Activated B cell treated with CpG ODN at 0.5 μM for 24 hours (primary cell): ENCODE data around the gene MYL11. TPM values are rescaled to one million over a fixed set of nuclear protein-coding genes. Genes with fewer than 3 reads are reported as not detected.

Experiments
- ATAC-seq: fragments of 200-7000 bp; cut with Tn5 transposase; one replicate; pipeline ENCODE4 v1.10.0; 2021; ENCODE audit warnings: low read depth, mild to moderate bottlenecking, moderate library complexity
- CTCF ChIA-PET: fragments of 350-600 bp; sonication (Branson Sonifier 250); formaldehyde crosslinking; loops from one replicate; lab custom pipeline; 2021; ENCODE audit warnings: antibody characterized with exemption; lab: Charles Lee
- POLR2A ChIA-PET: fragments of 350-600 bp; sonication (Branson Sonifier 250); formaldehyde crosslinking; loops from one replicate; lab custom pipeline; 2021; ENCODE audit warnings: antibody characterized with exemption; lab: Charles Lee
- DNase-seq: peaks from one replicate; pipeline ENCODE4 v3.0.0; 2022
- H3K27ac Mint-ChIP-seq: one replicate; pipeline ENCODE4 v1.8.0; 2020; ENCODE audit warnings: mixed read lengths
- H3K27me3 Mint-ChIP-seq: one replicate; pipeline ENCODE4 v1.8.0; 2021; ENCODE audit warnings: mixed read lengths
- H3K36me3 Mint-ChIP-seq: one replicate; pipeline ENCODE4 v1.8.0; 2021; ENCODE audit warnings: low read depth, mixed read lengths
- H3K4me1 Mint-ChIP-seq: one replicate; pipeline ENCODE4 v1.8.0; 2021; ENCODE audit warnings: mixed read lengths
- H3K4me3 Mint-ChIP-seq: one replicate; pipeline ENCODE4 v1.8.0; 2020; ENCODE audit warnings: mild to moderate bottlenecking, mixed read lengths
- H3K9me3 Mint-ChIP-seq: one replicate; pipeline ENCODE4 v1.8.0; 2020; ENCODE audit warnings: mixed read lengths
- CTCF ChIP-seq: fragments of 200-600 bp; IDR thresholded peaks from one replicate; pipeline ENCODE4 v1.8.0; 2022; ENCODE audit warnings: antibody characterized with exemption, mild to moderate bottlenecking
- intact Hi-C: fragments of 100-400 bp; cut with micrococcal nuclease; formaldehyde crosslinking; loops from one replicate; pipeline ENCODE4 v1.15.1; 2024
- total RNA-seq: library from RNA; stranded (reverse); gene quantifications from 2 replicates; pipeline ENCODE4 v1.2.3, GENCODE V29; 2022

The MYL11 gene
- total RNA-seq, 1 donor from 2014 or later: not detected

- peaks cover 26% of the 10 kb centered on the region for H3K4me1 Mint-ChIP-seq
- ChIA-PET CTCF (no interaction called here), POLR2A (interaction anchor here (0.8 to 1.8 kb wide), 6 partner anchors 16 to 212 kb away, joined by 3 to 5 read pairs (median 4); partner anchors contain the start of genes DCTPP1 and SEPTIN1)
- ATAC-seq (no peak), DNase-seq (no peak)
- no peak overlapping the region for H3K27ac Mint-ChIP-seq
- intact Hi-C loops: loop anchor here (2.0 to 10.0 kb wide), 2 partner anchors 15 to 337 kb away; partner anchors contain the start of gene ALDOA
- peaks cover 4% of the 10 kb centered on the region for H3K27me3 Mint-ChIP-seq
- H3K36me3 Mint-ChIP-seq: peaks cover 19% of the 10 kb centered on the region
- H3K9me3 Mint-ChIP-seq: no peaks in the 10 kb centered on the region
- H3K4me3 Mint-ChIP-seq: peak overlapping the region; percentile 45
- TF ChIP-seq CTCF: no peak
These were observed 27.3 kb downstream of the MYL11 start for GRCh38 chr16:30401768-30402425.

GRCh38 chr16:30406795-30407101 lies 32.1 kb downstream of the MYL11 start:
- no peaks in the 10 kb centered on the region for H3K9me3 Mint-ChIP-seq
- ChIA-PET POLR2A (interaction anchor here (0.5 to 3.7 kb wide), 25 partner anchors 8 to 342 kb away, joined by 3 to 37 read pairs (median 6); partner anchors contain the start of genes ALDOA, CD2BP2, DCTPP1 and FBRS), CTCF (interaction anchor here (0.7 to 2.4 kb wide), 5 partner anchors 10 to 192 kb away, joined by 3 to 7 read pairs (median 5); partner anchors contain the start of genes DCTPP1 and ZNF48)
- DNase-seq (no peak), ATAC-seq (peak; percentile 8)
- H3K27ac Mint-ChIP-seq: peak overlapping the region; percentile 90
- H3K27me3 Mint-ChIP-seq: peaks cover under 1% of the 10 kb centered on the region
- intact Hi-C loops: loop anchor here (1.0 to 10.0 kb wide), 9 partner anchors 11 to 342 kb away; partner anchors contain the start of genes ALDOA, DCTPP1, SEPTIN1 and TBC1D10B
- TF ChIP-seq CTCF: no peak
- H3K4me1 Mint-ChIP-seq: peaks cover 27% of the 10 kb centered on the region
- peak overlapping the region; percentile 89 for H3K4me3 Mint-ChIP-seq
- H3K36me3 Mint-ChIP-seq: peaks cover 8% of the 10 kb centered on the region

DNA sequence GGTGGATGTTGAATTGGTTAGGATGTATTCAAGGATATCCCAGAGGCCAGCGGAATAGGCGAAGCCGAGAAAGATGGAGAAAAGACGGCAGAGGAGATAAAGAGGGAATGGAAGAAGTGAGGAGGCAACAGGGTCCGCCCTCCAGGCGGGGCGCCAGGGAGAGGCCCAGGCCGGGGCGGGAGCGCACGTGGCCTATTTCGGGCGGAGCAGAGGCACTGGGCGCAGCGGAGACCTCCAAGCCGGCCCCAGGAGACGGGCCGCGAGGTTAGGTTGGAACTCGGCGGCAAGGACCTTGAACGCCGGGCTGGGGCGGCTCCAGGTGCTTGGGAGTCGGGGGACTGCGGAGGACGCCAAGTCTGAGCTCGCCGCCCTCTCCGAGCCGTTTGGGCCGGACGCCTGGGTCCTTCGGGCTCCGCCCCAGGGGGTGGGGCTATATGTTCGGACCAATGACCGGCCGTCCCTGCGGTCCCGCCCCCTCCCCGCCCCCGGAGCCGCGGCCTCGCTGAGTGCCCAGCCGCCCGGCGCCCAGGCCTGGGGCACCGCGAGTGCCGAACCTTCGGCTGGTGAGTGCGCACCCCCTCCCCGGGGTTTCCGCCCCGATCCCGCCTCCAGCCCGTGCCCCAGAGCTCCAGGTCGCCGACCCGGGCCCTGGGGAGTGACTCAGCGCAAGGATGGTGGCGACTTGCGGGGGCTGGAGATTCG lies 32.7 kb downstream of the MYL11 start, which contains the start of gene ZNF771:
ZNF771 (plus strand) TSS at position 505 of the 702 bp plus-strand sequence. CDS start 448 bp downstream, outside the sequence.
- CTCF ChIA-PET: interaction anchor here (0.7 to 2.4 kb wide), 5 partner anchors 10 to 191 kb away, joined by 3 to 7 read pairs (median 5); partner anchors contain the start of genes DCTPP1 and ZNF48
- ATAC-seq: peak; percentile 89
- POLR2A ChIA-PET: interaction anchor here (0.5 to 3.7 kb wide), 34 partner anchors 9 to 342 kb away, joined by 3 to 37 read pairs (median 5); partner anchors contain the start of genes ALDOA, CD2BP2, CORO1A and DCTPP1
- Mint-ChIP-seq H3K4me1 (peaks cover 27% of the 10 kb centered on the region), H3K36me3 (peaks cover 13% of the 10 kb centered on the region), H3K9me3 (no peaks in the 10 kb centered on the region), H3K27ac (peak within 1 kb of the TSS; percentile 90), H3K27me3 (no peaks in the 10 kb centered on the region), H3K4me3 (peak within 1 kb of the TSS; percentile 89)
- peak; percentile 90 for DNase-seq
- intact Hi-C loops: loop anchor here (1.0 to 10.0 kb wide), 9 partner anchors 12 to 342 kb away; partner anchors contain the start of genes ALDOA, DCTPP1, SEPTIN1 and TBC1D10B
- no peak for TF ChIP-seq CTCF

- Mint-ChIP-seq H3K36me3 (peaks cover 13% of the 10 kb centered on the region), H3K27ac (peak overlapping the region; percentile 56), H3K4me3 (peak overlapping the region; percentile 89), H3K4me1 (peaks cover 29% of the 10 kb centered on the region), H3K27me3 (no peaks in the 10 kb centered on the region), H3K9me3 (no peaks in the 10 kb centered on the region)
- intact Hi-C loops: loop anchor here (1.0 to 10.0 kb wide), 9 partner anchors 13 to 343 kb away; partner anchors contain the start of genes ALDOA, DCTPP1, SEPTIN1 and TBC1D10B
- DNase-seq (no peak), ATAC-seq (no peak)
- no peak for TF ChIP-seq CTCF
- CTCF ChIA-PET: interaction anchor here (1.3 to 2.9 kb wide), 9 partner anchors 10 to 39 kb away, joined by 4 to 22 read pairs (median 7); partner anchors contain the start of genes DCTPP1, SEPTIN1 and ZNF48
- POLR2A ChIA-PET: interaction anchor here (0.6 to 3.7 kb wide), 33 partner anchors 10 to 343 kb away, joined by 3 to 37 read pairs (median 5); partner anchors contain the start of genes ALDOA, CD2BP2, CORO1A and DCTPP1
These were observed 33.4 kb downstream of the MYL11 start for GRCh38 chr16:30407804-30408534.
